Measurements from ENCODE around the gene IP6K2. TPM values are rescaled to one million over a fixed set of nuclear protein-coding genes. Genes with fewer than 3 reads are reported as not detected.
"Not testable (repeated sequence)": the region's sequence is repeated elsewhere in the genome, so short reads cannot be mapped to it uniquely, and the experiment has no call there.

The IP6K2 gene
- total RNA-seq, 1 donor from 2014 or later, result 81.2 TPM

GRCh38 chr3:48739955-48740823 is 23.2 kb upstream of the IP6K2 start:
- Histone ChIP-seq H3K36me3 (ENCODE audit: control insufficient read depth, insufficient read depth, low read length) (no peaks in the 10 kb centered on the region), H3K27me3 (ENCODE audit: control insufficient read depth, insufficient read depth, low read length) (no peaks in the 10 kb centered on the region), H3K4me3 (ENCODE audit: low read depth, low read length) (no peak overlapping the region)
- peak; percentile 89 for TF ChIP-seq CTCF (IDR thresholded peaks at IDR 0.05; ENCODE audit: insufficient read depth, low read length, poor library complexity, severe bottlenecking)
- DNase-seq (ENCODE audit: low read depth), result no peak

GRCh38 chr3:48739617-48739954 is 22.6 kb upstream of the IP6K2 start:
- Histone ChIP-seq H3K4me3 (ENCODE audit: low read depth, low read length) (no peak overlapping the region), H3K27me3 (ENCODE audit: control insufficient read depth, insufficient read depth, low read length) (no peaks in the 10 kb centered on the region), H3K36me3 (ENCODE audit: control insufficient read depth, insufficient read depth, low read length) (no peaks in the 10 kb centered on the region)
- no peak for DNase-seq (ENCODE audit: low read depth)
- TF ChIP-seq CTCF (IDR thresholded peaks at IDR 0.05; ENCODE audit: insufficient read depth, low read length, poor library complexity, severe bottlenecking), result no peak

GRCh38 chr3:48738926-48739616 is 22.1 kb upstream of the IP6K2 start:
- Histone ChIP-seq H3K36me3 (ENCODE audit: control insufficient read depth, insufficient read depth, low read length) (no peaks in the 10 kb centered on the region), H3K4me3 (ENCODE audit: low read depth, low read length) (no peak overlapping the region), H3K27me3 (ENCODE audit: control insufficient read depth, insufficient read depth, low read length) (no peaks in the 10 kb centered on the region)
- TF ChIP-seq CTCF (IDR thresholded peaks at IDR 0.05; ENCODE audit: insufficient read depth, low read length, poor library complexity, severe bottlenecking), result no peak
- no peak for DNase-seq (ENCODE audit: low read depth)

GRCh38 chr3:48738144-48738536 is 21.1 kb upstream of the IP6K2 start:
- no peak for TF ChIP-seq CTCF (IDR thresholded peaks at IDR 0.05; ENCODE audit: insufficient read depth, low read length, poor library complexity, severe bottlenecking)
- H3K4me3 ChIP-seq (ENCODE audit: low read depth, low read length), result no peak overlapping the region
- DNase-seq (ENCODE audit: low read depth), result no peak
- no peaks in the 10 kb centered on the region for H3K27me3 ChIP-seq (ENCODE audit: control insufficient read depth, insufficient read depth, low read length)
- no peaks in the 10 kb centered on the region for H3K36me3 ChIP-seq (ENCODE audit: control insufficient read depth, insufficient read depth, low read length)

GRCh38 chr3:48735075-48735767 is 18.2 kb upstream of the IP6K2 start:
- not testable (repeated sequence) for DNase-seq (ENCODE audit: low read depth); H3K27me3 ChIP-seq (ENCODE audit: control insufficient read depth, insufficient read depth, low read length); H3K36me3 ChIP-seq (ENCODE audit: control insufficient read depth, insufficient read depth, low read length); H3K4me3 ChIP-seq (ENCODE audit: low read depth, low read length)

- H3K36me3 ChIP-seq (ENCODE audit: control insufficient read depth, insufficient read depth, low read length); H3K4me3 ChIP-seq (ENCODE audit: low read depth, low read length); DNase-seq (ENCODE audit: low read depth); H3K27me3 ChIP-seq (ENCODE audit: control insufficient read depth, insufficient read depth, low read length): not testable (repeated sequence)
Measured at GRCh38 chr3:48734541-48734940, 17.5 kb upstream of the IP6K2 start.

GRCh38 chr3:48733752-48734518 is 16.9 kb upstream of the IP6K2 start:
- not testable (repeated sequence) for DNase-seq (ENCODE audit: low read depth); H3K27me3 ChIP-seq (ENCODE audit: control insufficient read depth, insufficient read depth, low read length); H3K36me3 ChIP-seq (ENCODE audit: control insufficient read depth, insufficient read depth, low read length); H3K4me3 ChIP-seq (ENCODE audit: low read depth, low read length)

Data from kidney epithelial cell (primary cell).